H9 (cell line): Measurements from ENCODE around the gene KAT6B. TPM values are rescaled to one million over a fixed set of nuclear protein-coding genes. Genes with fewer than 3 reads are reported as not detected.

ENCODE experiments used
- DNase-seq: peaks from one replicate; pipeline ENCODE4 v3.0.0-alpha.2; 2017
- H2AFZ ChIP-seq: one replicate; pipeline ENCODE4 v1.6.1; 2013; ENCODE audit warnings: mild to moderate bottlenecking, low read length, control low read depth, moderate library complexity
- H2AK5ac ChIP-seq: 2 replicates; pipeline ENCODE4 v1.6.1; 2013; ENCODE audit warnings: low read length, control low read depth, mixed read lengths; ENCODE audit not compliant: insufficient read length
- H2BK120ac ChIP-seq: one replicate; pipeline ENCODE4 v1.6.1; 2013; ENCODE audit warnings: low read depth, mild to moderate bottlenecking, low read length, control low read depth, inconsistent platforms; ENCODE audit not compliant: poor library complexity, severe bottlenecking
- H2BK12ac ChIP-seq: 2 replicates; pipeline ENCODE4 v1.6.1; 2013; ENCODE audit warnings: low read length, control low read depth, mixed read lengths, low read depth; ENCODE audit not compliant: insufficient read length
- H2BK15ac ChIP-seq: 2 replicates; pipeline ENCODE4 v1.6.1; 2013; ENCODE audit warnings: low read depth, low read length, control low read depth
- H2BK20ac ChIP-seq: one replicate; pipeline ENCODE4 v1.6.1; 2013; ENCODE audit warnings: low read depth, mild to moderate bottlenecking, low read length, control low read depth, inconsistent platforms; ENCODE audit not compliant: poor library complexity, severe bottlenecking
- H2BK5ac ChIP-seq: 2 replicates; pipeline ENCODE4 v1.6.1; 2013; ENCODE audit warnings: low read length, control low read depth, mixed read lengths; ENCODE audit not compliant: insufficient read length
- H3K14ac ChIP-seq: 2 replicates; pipeline ENCODE4 v1.6.1; 2013; ENCODE audit warnings: low read length, control low read depth; ENCODE audit not compliant: insufficient read depth
- H3K18ac ChIP-seq: 2 replicates; pipeline ENCODE4 v1.6.1; 2013; ENCODE audit warnings: low read depth, mild to moderate bottlenecking, mixed read lengths, low read length, control low read depth; ENCODE audit not compliant: insufficient read length
- H3K23ac ChIP-seq: 2 replicates; pipeline ENCODE4 v1.6.1; 2013; ENCODE audit warnings: low read length, control low read depth, mixed read lengths, low read depth; ENCODE audit not compliant: insufficient read length
- H3K23me2 ChIP-seq: 2 replicates; pipeline ENCODE4 v1.6.1; 2013; ENCODE audit warnings: low read depth, mild to moderate bottlenecking, mixed read lengths, low read length, control low read depth; ENCODE audit not compliant: insufficient read length, poor library complexity, severe bottlenecking
- H3K27ac ChIP-seq: 2 replicates; pipeline ENCODE4 v1.5.1; 2013; ENCODE audit warnings: low read length, control low read depth, mixed read lengths, low read depth; ENCODE audit not compliant: insufficient read length
- H3K27me3 ChIP-seq: 2 replicates; pipeline ENCODE4 v1.6.1; 2013; ENCODE audit warnings: low read length, control low read depth, inconsistent platforms; ENCODE audit not compliant: insufficient read depth
- H3K4ac ChIP-seq: 2 replicates; pipeline ENCODE4 v1.6.1; 2013; ENCODE audit warnings: low read depth, mild to moderate bottlenecking, control low read depth, inconsistent platforms, low read length, moderate library complexity
- H3K4me1 ChIP-seq: 2 replicates; pipeline ENCODE4 v1.6.1; 2013; ENCODE audit warnings: low read length, control low read depth, inconsistent platforms; ENCODE audit not compliant: insufficient read depth
- H3K4me2 ChIP-seq: 2 replicates; pipeline ENCODE4 v1.6.1; 2013; ENCODE audit warnings: low read length, control low read depth, mixed read lengths; ENCODE audit not compliant: insufficient read length, insufficient read depth
- H3K56ac ChIP-seq: 2 replicates; pipeline ENCODE4 v1.6.1; 2013; ENCODE audit warnings: low read depth, mild to moderate bottlenecking, mixed read lengths, low read length, control low read depth; ENCODE audit not compliant: insufficient read length
- H3K79me1 ChIP-seq: 2 replicates; pipeline ENCODE4 v1.6.1; 2013; ENCODE audit warnings: low read depth, mild to moderate bottlenecking, moderate library complexity, low read length, control low read depth, inconsistent platforms; ENCODE audit not compliant: insufficient read depth, poor library complexity, severe bottlenecking
- H3K79me2 ChIP-seq: 2 replicates; pipeline ENCODE4 v1.6.1; 2013; ENCODE audit warnings: low read length, control low read depth, inconsistent platforms; ENCODE audit not compliant: insufficient read depth
- H3K9ac ChIP-seq: 2 replicates; pipeline ENCODE4 v1.6.1; 2013; ENCODE audit warnings: low read length, control low read depth, mixed read lengths; ENCODE audit not compliant: insufficient read length; ENCODE audit errors: extremely low read depth
- H3K9me3 ChIP-seq: one replicate; pipeline ENCODE4 v1.6.1; 2013; ENCODE audit warnings: low read depth, low read length, inconsistent platforms; ENCODE audit not compliant: control insufficient read depth
- H3T11ph ChIP-seq: one replicate; pipeline ENCODE4 v1.6.1; 2013; ENCODE audit warnings: mild to moderate bottlenecking, low read length, control low read depth, inconsistent platforms
- H4K20me1 ChIP-seq: one replicate; pipeline ENCODE4 v1.6.1; 2013; ENCODE audit not compliant: control insufficient read depth, insufficient read length, insufficient read depth
- H4K5ac ChIP-seq: 2 replicates; pipeline ENCODE4 v1.6.1; 2013; ENCODE audit warnings: low read depth, mild to moderate bottlenecking, mixed read lengths, low read length, control low read depth; ENCODE audit not compliant: insufficient read length
- H4K8ac ChIP-seq: replicated peaks from 2 replicates; pipeline ENCODE4 v1.6.1; 2013; ENCODE audit warnings: low read length, control low read depth, mixed read lengths, low read depth; ENCODE audit not compliant: insufficient read length
- H4K91ac ChIP-seq: 2 replicates; pipeline ENCODE4 v1.6.1; 2013; ENCODE audit warnings: low read depth, mild to moderate bottlenecking, moderate library complexity, mixed read lengths, low read length, control low read depth; ENCODE audit not compliant: insufficient read length
- H3K27ac Mint-ChIP-seq, 3 experiments: 2 replicates in 2 of 3; 3 replicates in 1 of 3; pipeline ENCODE4 v1.8.0; 2020 to 2021; ENCODE audit warnings: mixed read lengths in 3 of 3, mild to moderate bottlenecking in 1 of 3, moderate library complexity in 1 of 3
- H3K27me3 Mint-ChIP-seq: 2 replicates; pipeline ENCODE4 v1.8.0; 2021; ENCODE audit warnings: low read depth, mild to moderate bottlenecking, moderate library complexity, mixed read lengths
- H3K36me3 Mint-ChIP-seq, 3 experiments: 2 replicates in 2 of 3; 3 replicates in 1 of 3; pipeline ENCODE4 v1.8.0; 2020 to 2021; ENCODE audit warnings: low read depth in 3 of 3, mixed read lengths in 3 of 3; ENCODE audit not compliant: insufficient read depth in 1 of 3
- H3K4me1 Mint-ChIP-seq, 2 experiments: 2 replicates each; pipeline ENCODE4 v1.8.0; 2020; ENCODE audit warnings: mixed read lengths in 2 of 2
- H3K4me3 Mint-ChIP-seq, 2 experiments: 2 replicates in 1 of 2; 3 replicates in 1 of 2; pipeline ENCODE4 v1.8.0; 2020 to 2021; ENCODE audit warnings: mild to moderate bottlenecking in 2 of 2, mixed read lengths in 2 of 2, moderate library complexity in 1 of 2
- H3K9me3 Mint-ChIP-seq, 2 experiments: 2 replicates in 1 of 2; 3 replicates in 1 of 2; pipeline ENCODE4 v1.8.0; 2020; ENCODE audit warnings: mild to moderate bottlenecking in 2 of 2, mixed read lengths in 2 of 2, moderate library complexity in 1 of 2
- CTCF ChIP-seq: fragments of 200-600 bp; sonication (generic); conservative IDR thresholded peaks from 3 replicates; pipeline ENCODE4 v1.8.0; 2021; ENCODE audit warnings: antibody characterized with exemption, mild to moderate bottlenecking
- WGBS: extraction: QIAGEN DNeasy Blood & Tissue Kit; methylation state at CpG from one replicate; pipeline ENCODE4 v1.1.7; 2013; ENCODE audit warnings: missing lambda C conversion rate, low lambda C conversion rate, mixed read lengths; ENCODE audit not compliant: insufficient read length; ENCODE audit errors: extremely low coverage; 5-methylcytosine and 5-hydroxymethylcytosine counted together
- total RNA-seq: library from RNA; stranded (reverse); gene quantifications from 2 replicates; pipeline ENCODE4 v1.2.1, GENCODE V29; 2021

Gene KAT6B
- total RNA-seq, 1 experiment from 2014 or later, result 34.2 TPM

- Histone ChIP-seq H2BK20ac (no peak overlapping the region), H3K23ac (no peak overlapping the region), H2BK12ac (no peak overlapping the region), H3K18ac (no peak overlapping the region), H2AFZ (no peak overlapping the region), H3K4me2 (no peak overlapping the region), H3K14ac (no peak overlapping the region), H4K20me1 (no peaks in the 10 kb centered on the region), H3K27ac (no peak overlapping the region), H3T11ph (no peak overlapping the region), H3K9me3 (no peaks in the 10 kb centered on the region), H3K23me2 (no peaks in the 10 kb centered on the region), H2BK5ac (no peak overlapping the region), H2BK120ac (no peak overlapping the region), H3K56ac (no peak overlapping the region), H4K91ac (no peak overlapping the region), H2AK5ac (no peak overlapping the region), H4K8ac (no peak overlapping the region), H3K79me1 (no peaks in the 10 kb centered on the region), H2BK15ac (no peak overlapping the region), H3K4me1 (peaks cover 3% of the 10 kb centered on the region; the same call in 1 of the 2 replicates), H3K27me3 (no peaks in the 10 kb centered on the region), H4K5ac (no peak overlapping the region), H3K4ac (no peak overlapping the region), H3K9ac (no peak overlapping the region), H3K79me2 (peaks cover 1% of the 10 kb centered on the region; the same call in 1 of the 2 replicates)
- Mint-ChIP-seq H3K36me3 (no peaks in the 10 kb centered on the region), H3K27ac (no peak overlapping the region), H3K9me3 (no peaks in the 10 kb centered on the region), H3K27me3 (no peaks in the 10 kb centered on the region), H3K4me3 (no peak overlapping the region), H3K4me1 (peaks cover 12 to 17% of the 10 kb centered on the region in 2 experiments)
- WGBS, result no CpG with 5 or more reads among the region's 5 CpGs
- no peak for TF ChIP-seq CTCF
- no peak for DNase-seq
Observed at GRCh38 chr10:74929197-74929596, 102.8 kb downstream of the KAT6B start.
